ENCODE data around the gene TMEM131L.

The TMEM131L gene

GRCh38 chr4:153616006-153616555 is 149.9 kb downstream of the TMEM131L start:
- DNase-seq (ENCODE audit: low read depth, low spot score), result no peak

GRCh38 chr4:153618833-153619232 is 152.7 kb downstream of the TMEM131L start:
- no peak for DNase-seq (ENCODE audit: low read depth, low spot score)

- no peak for DNase-seq (ENCODE audit: low read depth, low spot score)
These were observed 153.7 kb downstream of the TMEM131L start for GRCh38 chr4:153619811-153620210.

- no peak for DNase-seq (ENCODE audit: low read depth, low spot score)
These were observed 154.2 kb downstream of the TMEM131L start for GRCh38 chr4:153620352-153620751.

GRCh38 chr4:153622093-153622492 is 155.9 kb downstream of the TMEM131L start:
- no peak for DNase-seq (ENCODE audit: low read depth, low spot score)

GRCh38 chr4:153622778-153623240 is 156.6 kb downstream of the TMEM131L start:
- DNase-seq (ENCODE audit: low read depth, low spot score), result no peak

GRCh38 chr4:153623491-153623890 is 157.3 kb downstream of the TMEM131L start:
- no peak for DNase-seq (ENCODE audit: low read depth, low spot score)

GRCh38 chr4:153628796-153629315 is 162.7 kb downstream of the TMEM131L start:
- no peak for DNase-seq (ENCODE audit: low read depth, low spot score)

- no peak for DNase-seq (ENCODE audit: low read depth, low spot score)
These were observed 163.6 kb downstream of the TMEM131L start for GRCh38 chr4:153629776-153630175.

- DNase-seq (ENCODE audit: low read depth, low spot score), result no peak
These were observed 168.7 kb downstream of the TMEM131L start for GRCh38 chr4:153634738-153635353.

- no peak for DNase-seq (ENCODE audit: low read depth, low spot score)
These were observed 169.7 kb downstream of the TMEM131L start for GRCh38 chr4:153635846-153636245.

GRCh38 chr4:153637201-153637600 is 171.0 kb downstream of the TMEM131L start:
- DNase-seq (ENCODE audit: low read depth, low spot score), result no peak

GRCh38 chr4:153638011-153638410 is 171.9 kb downstream of the TMEM131L start:
- DNase-seq (ENCODE audit: low read depth, low spot score), result no peak

- DNase-seq (ENCODE audit: low read depth, low spot score), result no peak
These were observed 172.8 kb downstream of the TMEM131L start for GRCh38 chr4:153638999-153639398.

GRCh38 chr4:153639833-153640802 is 174.0 kb downstream of the TMEM131L start:
- no peak for DNase-seq (ENCODE audit: low read depth, low spot score)

- no peak for DNase-seq (ENCODE audit: low read depth, low spot score)
These were observed 175.4 kb downstream of the TMEM131L start for GRCh38 chr4:153641532-153641931.

GRCh38 chr4:153643406-153644383 is 177.5 kb downstream of the TMEM131L start:
- DNase-seq (ENCODE audit: low read depth, low spot score), result no peak

- DNase-seq (ENCODE audit: low read depth, low spot score), result no peak
These were observed 179.0 kb downstream of the TMEM131L start for GRCh38 chr4:153645183-153645582.

- DNase-seq (ENCODE audit: low read depth, low spot score), result no peak
These were observed 180.1 kb downstream of the TMEM131L start for GRCh38 chr4:153646261-153646660.

- DNase-seq (ENCODE audit: low read depth, low spot score), result no peak
These were observed 180.8 kb downstream of the TMEM131L start for GRCh38 chr4:153646978-153647377.

- DNase-seq (ENCODE audit: low read depth, low spot score), result no peak
These were observed 181.8 kb downstream of the TMEM131L start for GRCh38 chr4:153647975-153648374.

All from brain pericyte (primary cell).